Activated effector memory CD4-positive, alpha-beta T cell treated with anti-CD3 and anti-CD28 coated beads, Interleukin-2, amount 50 U/mL, for 16 hours (primary cell): Measurements from ENCODE around the gene LYZL2.
"Not testable (repeated sequence)": the region's sequence is repeated elsewhere in the genome, so short reads cannot be mapped to it uniquely, and the experiment has no call there.

Experiments
- DNase-seq: peaks from one replicate; pipeline ENCODE4 v3.0.0-alpha.2; 2020

LYZL2 gene

GRCh38 chr10:30629653-30630052 is at the start of gene LYZL2:
LYZL2 (minus strand) TSS chr10:30629753; CDS start chr10:30626915, 2,838 bp downstream.
- DNase-seq, result no peak

- peak; percentile 73 for DNase-seq
Measured at GRCh38 chr10:30677616-30678015, 48.1 kb upstream of the LYZL2 start.

DNA sequence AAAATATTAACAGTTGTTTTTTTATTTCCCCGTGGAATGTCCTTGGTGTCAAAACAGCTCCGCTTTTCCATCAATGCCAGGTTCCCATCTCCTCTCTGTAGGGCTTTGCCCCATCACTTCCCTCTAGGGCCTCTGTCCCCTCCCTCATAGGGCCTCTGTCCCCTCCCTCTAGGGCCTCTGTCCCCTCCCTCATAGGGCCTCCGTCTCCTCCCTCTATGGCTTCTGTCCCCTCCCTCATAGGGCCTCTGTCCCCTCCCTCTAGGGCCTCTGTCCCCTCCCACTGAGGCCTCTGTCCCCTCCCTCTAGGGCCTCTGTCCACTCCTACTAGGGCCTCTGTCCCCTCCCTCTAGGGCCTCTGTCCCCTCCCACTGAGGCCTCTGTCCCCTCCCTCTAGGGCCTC is 47.6 kb upstream of the LYZL2 start:
- DNase-seq, result not testable (repeated sequence)

- no peak for DNase-seq
Measured at GRCh38 chr10:30675791-30676718, 46.5 kb upstream of the LYZL2 start.

DNA sequence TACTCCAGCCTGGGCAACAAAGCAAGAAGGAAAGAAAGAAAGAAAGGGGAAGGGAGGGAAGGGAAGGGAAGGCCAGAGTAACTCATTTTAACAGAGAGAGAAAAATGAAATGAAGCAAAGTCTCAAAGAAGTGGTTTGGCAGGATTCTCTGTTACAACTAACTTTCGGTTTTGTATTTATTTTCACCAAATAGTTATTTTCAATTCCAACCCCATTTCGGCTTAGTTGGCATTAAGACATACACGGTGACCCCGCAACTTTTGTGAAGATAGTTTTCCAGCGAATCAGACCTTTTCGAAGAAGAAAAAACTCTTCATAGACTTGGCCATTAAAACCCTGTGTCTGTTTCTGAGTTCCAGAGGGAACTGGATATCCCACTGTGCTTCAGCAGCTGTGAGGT is 45.2 kb upstream of the LYZL2 start:
- no peak for DNase-seq

DNA sequence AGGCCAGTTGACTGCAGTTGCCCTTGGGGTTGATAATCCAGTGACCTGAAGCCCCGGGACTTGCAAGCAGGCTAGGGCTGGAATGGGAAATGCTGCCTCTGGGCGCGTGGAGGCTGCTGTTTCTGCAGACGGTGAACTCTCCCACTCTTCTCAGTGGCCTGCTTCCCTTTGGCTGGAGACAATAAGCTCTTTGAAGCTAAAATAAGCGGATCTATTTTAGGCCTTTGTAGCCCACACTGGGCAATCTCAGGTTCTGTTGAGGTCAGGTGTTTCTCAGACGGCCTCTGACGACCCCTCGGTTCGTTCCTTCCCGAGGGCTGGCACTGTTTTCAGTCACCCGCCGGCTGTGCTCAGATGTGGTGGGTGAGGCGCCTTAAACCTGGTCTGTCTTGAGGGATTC is 43.7 kb upstream of the LYZL2 start:
- not testable (repeated sequence) for DNase-seq

- DNase-seq, result not testable (repeated sequence)
Measured at GRCh38 chr10:30672338-30672737, 42.8 kb upstream of the LYZL2 start.

GRCh38 chr10:30671026-30671616 is 41.6 kb upstream of the LYZL2 start:
- no peak for DNase-seq

GRCh38 chr10:30667982-30668381 is 38.4 kb upstream of the LYZL2 start:
- not testable (repeated sequence) for DNase-seq

- not testable (repeated sequence) for DNase-seq
Measured at GRCh38 chr10:30663403-30663802, 33.9 kb upstream of the LYZL2 start.

- no peak for DNase-seq
Measured at GRCh38 chr10:30662814-30663213, 33.3 kb upstream of the LYZL2 start.

GRCh38 chr10:30660314-30660713 is 30.8 kb upstream of the LYZL2 start:
- DNase-seq, result not testable (repeated sequence)

- no peak for DNase-seq
Measured at GRCh38 chr10:30656233-30656632, 26.7 kb upstream of the LYZL2 start.

DNA sequence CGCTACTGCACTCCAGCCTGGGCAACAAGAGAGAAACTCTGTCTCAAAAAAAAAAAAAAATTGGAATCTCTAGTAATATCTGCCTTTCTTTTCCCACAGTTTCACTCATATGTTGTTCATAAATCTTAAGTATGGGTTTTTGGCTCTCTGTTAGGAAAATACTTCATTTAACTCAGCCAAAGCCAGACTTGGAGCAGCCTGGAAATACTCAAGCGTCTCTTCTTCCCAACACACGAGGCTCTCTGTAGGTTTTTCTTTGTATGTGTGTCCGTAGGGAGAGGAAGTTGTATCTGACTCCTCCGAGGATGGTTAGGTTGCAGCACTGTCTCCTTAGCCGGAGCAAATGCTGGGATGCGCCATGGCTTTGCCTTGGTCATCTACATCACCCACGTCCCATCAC is 25.4 kb upstream of the LYZL2 start:
- DNase-seq, result not testable (repeated sequence)

GRCh38 chr10:30651470-30652397 is 22.2 kb upstream of the LYZL2 start:
- DNase-seq, result not testable (repeated sequence)

DNA sequence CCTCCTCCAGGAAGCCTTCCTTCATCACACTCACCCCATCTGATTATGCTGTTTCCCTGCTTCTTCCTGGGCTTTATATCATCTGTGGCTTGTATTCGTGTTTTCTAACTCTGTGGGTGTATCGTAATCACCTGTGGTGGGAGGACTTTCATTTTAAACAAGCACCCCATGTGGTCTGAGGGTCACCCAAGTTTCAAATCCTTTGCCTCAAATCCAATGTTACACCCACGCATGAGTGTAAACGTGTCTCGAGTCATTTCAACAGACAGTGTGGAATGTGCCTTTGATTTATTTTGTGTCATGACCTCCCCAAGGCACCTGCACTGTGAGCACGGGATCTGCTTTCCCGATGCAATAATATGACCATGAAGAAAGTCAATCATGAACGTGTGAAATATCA is 17.5 kb upstream of the LYZL2 start:
- no peak for DNase-seq

GRCh38 chr10:30645340-30645827 is 15.8 kb upstream of the LYZL2 start:
- DNase-seq, result no peak

GRCh38 chr10:30644408-30644861 is 14.9 kb upstream of the LYZL2 start:
- DNase-seq, result not testable (repeated sequence)

DNA sequence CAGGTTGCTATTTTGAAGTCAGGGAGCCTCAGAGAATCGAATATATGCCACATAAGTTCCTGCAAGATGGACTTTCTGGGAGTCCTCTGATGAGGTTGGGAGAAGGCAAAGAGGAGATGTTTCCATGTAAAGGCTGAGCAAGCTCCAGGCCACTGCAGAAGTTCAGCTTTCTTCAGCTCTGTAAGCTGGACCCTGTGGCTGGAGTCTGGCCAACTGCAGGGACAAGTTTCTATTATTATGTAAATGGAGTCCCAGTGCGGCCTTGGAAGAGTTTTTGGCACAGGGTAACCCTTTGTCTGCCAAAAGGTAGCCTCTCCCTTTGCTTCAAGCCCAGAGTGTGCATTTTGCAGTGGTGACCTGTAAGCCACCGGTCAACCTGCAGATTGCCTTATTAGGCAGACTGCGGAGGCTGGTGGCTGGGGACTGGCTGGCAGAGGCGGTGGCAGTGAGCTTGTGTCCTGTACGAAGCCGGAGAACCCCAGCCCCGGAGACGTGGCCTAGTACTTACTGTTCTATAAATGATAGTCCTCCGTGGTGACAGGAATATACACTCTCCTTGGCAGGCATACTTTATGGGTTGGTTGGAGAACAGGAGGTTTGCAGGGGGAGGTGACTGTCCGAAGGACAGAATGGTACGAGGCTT is 14.1 kb upstream of the LYZL2 start:
- DNase-seq, result not testable (repeated sequence)

DNA sequence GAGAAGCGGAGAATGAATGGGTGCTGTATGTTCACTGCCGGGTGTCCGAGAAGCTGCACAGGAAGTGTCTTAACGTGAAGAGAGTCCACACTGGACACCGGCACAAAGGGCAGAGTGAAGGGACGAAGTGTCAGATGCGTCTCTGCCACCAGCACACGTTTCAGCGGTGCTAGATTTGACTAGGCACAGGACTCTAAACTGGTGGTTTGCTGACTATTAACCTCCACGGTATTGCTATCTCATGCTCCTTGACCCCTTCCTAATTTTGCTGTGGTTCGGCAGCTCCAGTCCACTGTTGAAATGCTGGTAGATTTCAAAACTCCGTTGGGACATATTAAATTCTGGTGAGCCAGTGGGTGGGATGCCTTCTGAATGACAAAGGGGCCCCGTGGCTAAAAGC is 13.3 kb upstream of the LYZL2 start:
- not testable (repeated sequence) for DNase-seq

DNA sequence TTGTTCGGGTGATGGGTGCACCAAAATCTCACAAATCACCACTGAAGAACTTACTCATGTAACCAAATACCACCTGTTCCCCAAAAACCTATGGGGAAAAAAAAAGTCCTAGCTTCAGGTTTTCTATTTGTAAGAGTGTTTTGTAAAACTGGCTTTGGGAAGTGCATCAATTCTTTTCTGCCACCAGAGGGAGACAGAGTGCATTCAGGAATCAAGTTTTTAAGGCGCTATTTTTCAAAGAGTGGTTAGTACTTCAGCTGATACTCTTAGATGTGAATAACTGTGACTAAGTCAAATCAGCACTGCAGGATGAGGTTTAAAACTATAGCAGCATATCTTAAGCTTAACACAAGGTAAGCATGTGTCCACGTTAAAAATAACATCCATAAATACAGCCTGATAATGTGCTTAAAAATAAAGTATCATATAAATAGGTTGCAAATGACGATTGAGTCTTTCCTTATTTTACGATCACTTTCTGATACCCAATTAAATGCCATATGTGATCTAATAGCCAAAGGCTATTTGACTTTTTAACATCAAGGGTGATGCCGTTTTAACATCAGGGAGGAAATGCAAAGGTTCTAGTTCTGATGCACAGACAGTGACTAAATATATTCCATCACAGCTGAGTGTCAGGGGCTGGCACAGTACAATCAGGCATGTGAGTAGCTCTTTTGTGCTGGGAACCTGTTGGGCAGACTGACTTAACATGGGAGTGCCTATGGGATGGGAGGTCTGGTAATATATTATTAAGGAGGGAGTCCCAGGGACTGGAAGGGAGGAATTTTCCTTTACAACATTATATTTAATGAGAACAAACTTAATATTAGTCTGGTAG is 10.6 kb upstream of the LYZL2 start:
- DNase-seq, result no peak
